Activated naive CD8-positive, alpha-beta T cell (primary cell): ENCODE measurements around the gene CITED4.
"Not testable (repeated sequence)": the region's sequence is repeated elsewhere in the genome, so short reads cannot be mapped to it uniquely, and the experiment has no call there.

Experiments used
- H3K27ac Mint-ChIP-seq: one replicate; pipeline ENCODE4 v1.8.0; 2021; ENCODE audit warnings: mixed read lengths
- H3K27me3 Mint-ChIP-seq: one replicate; pipeline ENCODE4 v1.8.0; 2021; ENCODE audit warnings: mixed read lengths
- H3K36me3 Mint-ChIP-seq: one replicate; pipeline ENCODE4 v1.8.0; 2021; ENCODE audit warnings: mixed read lengths
- H3K4me1 Mint-ChIP-seq: one replicate; pipeline ENCODE4 v1.8.0; 2021; ENCODE audit warnings: low read depth, mixed read lengths
- H3K4me3 Mint-ChIP-seq: one replicate; pipeline ENCODE4 v1.8.0; 2021; ENCODE audit warnings: mild to moderate bottlenecking, mixed read lengths
- H3K9me3 Mint-ChIP-seq: one replicate; pipeline ENCODE4 v1.8.0; 2021; ENCODE audit warnings: low read depth, mixed read lengths

CITED4 gene

DNA sequence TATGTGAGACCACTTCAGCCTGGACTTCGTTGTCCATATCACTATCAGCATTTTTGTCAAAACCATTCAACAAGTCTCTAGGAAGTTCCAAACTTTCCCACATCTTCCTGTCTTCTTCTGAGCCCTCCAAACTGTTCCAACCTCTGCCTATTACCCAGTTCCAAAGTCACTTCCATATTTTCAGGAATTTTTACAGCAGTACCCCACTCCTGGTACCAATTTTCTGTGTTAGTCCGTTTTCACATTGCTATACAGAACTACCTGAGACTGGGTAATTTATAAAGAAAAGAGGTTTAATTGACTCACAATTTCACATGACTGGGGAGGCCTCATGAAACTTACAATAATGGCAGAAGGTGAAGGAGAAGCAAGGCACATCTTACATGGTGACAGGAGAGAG is 32.7 kb upstream of the CITED4 start:
- H3K36me3 Mint-ChIP-seq = peaks cover 16% of the 10 kb centered on the region
- H3K27ac Mint-ChIP-seq, H3K27me3 Mint-ChIP-seq, H3K4me3 Mint-ChIP-seq, H3K4me1 Mint-ChIP-seq: not testable (repeated sequence)
- H3K9me3 Mint-ChIP-seq = peaks cover 17% of the 10 kb centered on the region

DNA sequence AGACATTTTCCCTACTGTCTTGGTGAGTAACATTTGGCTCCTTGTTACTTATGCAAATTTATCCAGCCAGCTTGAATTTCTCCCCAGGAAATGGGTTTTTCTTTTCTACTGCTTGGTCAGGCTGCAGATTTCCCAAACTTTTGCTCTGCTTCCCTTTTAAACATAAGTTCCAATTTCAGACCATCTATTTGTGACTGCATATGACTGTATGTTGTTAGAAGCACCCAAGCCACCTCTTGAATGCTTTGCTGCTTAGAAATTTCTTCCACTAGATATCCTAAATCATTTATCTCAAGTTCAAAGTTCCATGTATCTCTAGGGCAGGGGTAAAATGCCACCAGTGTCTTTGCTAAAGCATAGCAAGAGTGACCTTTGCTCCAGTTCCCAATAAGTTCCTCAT is 32.3 kb upstream of the CITED4 start:
- Mint-ChIP-seq H3K27me3 (peaks cover 2% of the 10 kb centered on the region), H3K4me3 (no peak overlapping the region), H3K4me1 (no peaks in the 10 kb centered on the region), H3K27ac (no peak overlapping the region), H3K9me3 (peaks cover 17% of the 10 kb centered on the region), H3K36me3 (peaks cover 16% of the 10 kb centered on the region)

DNA sequence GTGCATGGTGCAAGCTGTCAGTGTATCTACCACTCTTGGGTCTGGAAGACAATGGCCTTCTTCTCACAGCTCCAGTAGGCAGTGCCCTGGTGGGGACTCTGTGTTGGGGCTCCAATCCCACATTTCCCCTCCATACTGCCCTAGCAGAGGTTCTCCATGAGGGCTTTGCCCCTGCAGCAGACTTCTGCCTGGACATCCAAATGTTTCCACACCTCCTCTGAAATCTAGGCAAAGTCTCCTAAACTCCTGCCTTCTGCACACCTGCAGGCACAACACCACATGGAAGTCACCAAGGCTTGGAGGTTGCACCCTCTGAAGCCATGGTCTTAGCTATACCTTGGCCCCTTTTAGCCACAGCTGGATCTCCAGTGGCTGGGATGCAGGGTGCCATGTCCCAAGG is 31.8 kb upstream of the CITED4 start:
- H3K27me3 Mint-ChIP-seq = peaks cover 6% of the 10 kb centered on the region
- no peaks in the 10 kb centered on the region for H3K4me1 Mint-ChIP-seq
- H3K4me3 Mint-ChIP-seq = no peak overlapping the region
- peaks cover 17% of the 10 kb centered on the region for H3K9me3 Mint-ChIP-seq
- no peak overlapping the region for H3K27ac Mint-ChIP-seq
- H3K36me3 Mint-ChIP-seq = peaks cover 16% of the 10 kb centered on the region

DNA sequence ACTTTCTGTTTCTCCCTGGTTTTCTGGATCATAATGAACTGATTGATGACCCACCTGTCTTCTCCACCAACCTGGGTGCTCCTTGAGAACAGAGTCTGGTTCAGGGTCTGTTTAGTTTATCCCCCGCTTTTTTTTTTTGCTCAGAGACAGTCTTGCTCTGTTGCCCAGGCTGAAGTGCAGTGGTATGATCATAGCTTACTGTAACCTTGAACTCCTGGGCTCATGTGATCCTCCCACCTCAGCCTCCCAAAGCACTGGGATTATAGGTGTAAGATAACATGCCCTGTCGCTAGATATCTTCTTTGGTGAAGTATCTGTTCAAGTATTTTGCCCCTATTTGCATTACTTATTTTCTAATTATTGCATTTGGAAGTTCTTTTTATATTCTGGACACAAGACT is 30.2 kb upstream of the CITED4 start:
- Mint-ChIP-seq H3K27ac (no peak overlapping the region), H3K4me3 (no peak overlapping the region), H3K9me3 (peaks cover 17% of the 10 kb centered on the region), H3K27me3 (peaks cover 16% of the 10 kb centered on the region), H3K36me3 (peaks cover 14% of the 10 kb centered on the region), H3K4me1 (no peaks in the 10 kb centered on the region)

DNA sequence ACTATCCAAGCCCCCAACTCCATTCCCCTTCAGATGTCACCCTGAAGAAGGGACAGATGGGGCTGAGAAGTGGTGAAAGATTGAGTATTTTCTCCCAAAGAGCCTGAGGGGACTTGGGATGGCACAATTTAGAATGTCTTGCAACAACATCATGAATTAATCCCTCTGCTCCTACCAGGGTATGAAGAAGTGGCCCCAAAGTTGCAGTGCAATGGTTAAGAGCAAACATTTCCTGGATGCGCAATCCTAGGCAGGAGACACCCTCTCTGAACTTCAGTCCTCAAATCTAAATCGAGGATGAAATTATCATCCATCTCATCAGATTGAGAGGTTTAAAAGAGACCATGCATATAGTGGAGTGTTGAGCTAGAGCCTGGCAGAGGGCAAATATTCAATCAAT is 28.6 kb upstream of the CITED4 start:
- Mint-ChIP-seq H3K9me3 (peaks cover 17% of the 10 kb centered on the region), H3K36me3 (peaks cover 14% of the 10 kb centered on the region), H3K27ac (no peak overlapping the region), H3K4me3 (no peak overlapping the region), H3K27me3 (peaks cover 24% of the 10 kb centered on the region), H3K4me1 (no peaks in the 10 kb centered on the region)

DNA sequence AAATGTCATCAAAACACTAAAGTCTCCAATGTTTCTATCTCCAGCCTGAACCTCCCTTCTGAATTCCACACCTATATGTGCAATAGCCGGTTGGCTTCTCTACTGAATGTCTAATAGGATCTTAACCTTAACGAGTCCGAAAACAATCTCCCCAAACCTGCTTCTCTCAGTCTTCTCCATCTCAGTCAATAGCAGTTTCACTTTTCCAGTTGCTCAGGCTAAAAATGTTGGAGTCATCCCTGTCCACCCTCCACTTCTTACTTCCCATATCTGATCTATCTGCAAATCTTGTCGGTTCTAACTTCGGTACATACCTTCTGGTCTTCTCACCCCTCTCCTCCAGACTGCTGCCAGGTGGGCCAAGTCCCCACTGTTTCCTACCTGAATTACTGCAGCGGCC is 25.5 kb upstream of the CITED4 start:
- peaks cover 4% of the 10 kb centered on the region for H3K4me1 Mint-ChIP-seq
- H3K9me3 Mint-ChIP-seq = no peaks in the 10 kb centered on the region
- no peaks in the 10 kb centered on the region for H3K36me3 Mint-ChIP-seq
- no peak overlapping the region for H3K4me3 Mint-ChIP-seq
- no peak overlapping the region for H3K27ac Mint-ChIP-seq
- peaks cover 35% of the 10 kb centered on the region for H3K27me3 Mint-ChIP-seq

DNA sequence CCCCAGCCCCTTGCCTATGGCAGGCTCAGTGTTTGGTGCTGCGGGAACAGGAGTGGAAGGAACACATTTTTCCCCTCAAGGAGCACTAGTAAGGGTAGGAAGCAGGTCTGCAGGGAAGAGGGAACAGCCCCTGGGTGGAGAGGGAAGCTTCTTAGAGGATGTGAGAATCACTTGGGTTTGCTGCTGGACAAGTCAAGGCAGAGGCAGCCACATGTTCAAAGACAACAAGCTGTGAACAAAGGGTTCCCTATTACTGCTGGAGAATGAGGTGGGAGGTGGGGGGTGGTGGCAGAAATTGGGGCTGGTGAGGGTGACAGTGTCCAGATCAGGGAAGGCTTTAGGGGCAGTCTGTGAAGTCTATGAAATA is 24.8 kb upstream of the CITED4 start:
- no peaks in the 10 kb centered on the region for H3K36me3 Mint-ChIP-seq
- H3K4me3 Mint-ChIP-seq = no peak overlapping the region
- H3K4me1 Mint-ChIP-seq = peaks cover 4% of the 10 kb centered on the region
- peaks cover 35% of the 10 kb centered on the region for H3K27me3 Mint-ChIP-seq
- H3K27ac Mint-ChIP-seq = no peak overlapping the region
- H3K9me3 Mint-ChIP-seq = no peaks in the 10 kb centered on the region

DNA sequence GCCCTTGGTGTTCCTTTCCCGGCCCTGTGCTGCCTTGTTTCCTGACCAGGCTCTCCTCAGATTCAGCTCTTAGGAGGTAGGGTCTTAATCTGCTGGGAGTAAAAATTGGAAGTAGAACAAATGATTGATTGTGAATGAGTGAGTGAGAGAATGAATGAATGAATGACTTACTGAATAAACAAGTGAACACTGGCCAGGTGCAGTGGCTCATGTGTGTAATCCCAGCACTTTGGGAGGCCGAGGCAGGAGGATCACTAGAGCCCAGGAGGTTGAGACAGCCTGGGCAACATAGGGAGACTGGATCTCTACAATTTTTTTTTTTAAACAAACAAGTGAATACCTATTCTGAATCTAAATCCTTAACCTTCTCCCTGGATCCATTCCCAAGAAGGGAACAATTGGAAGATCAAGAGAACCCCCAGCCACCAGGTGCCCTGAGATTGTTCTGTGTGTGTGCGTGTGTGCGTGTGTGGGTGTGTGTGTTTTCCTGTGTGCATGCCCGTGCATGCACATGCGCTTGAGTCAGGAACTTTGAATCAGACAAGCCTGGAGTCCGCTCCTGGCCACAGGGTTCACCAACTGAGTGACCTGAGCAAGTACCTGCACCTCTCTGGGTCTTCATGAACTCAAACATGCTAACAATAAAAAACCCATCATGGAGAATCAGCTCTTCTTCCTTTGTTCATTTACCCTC is 24.3 kb upstream of the CITED4 start:
- no peaks in the 10 kb centered on the region for H3K9me3 Mint-ChIP-seq
- peaks cover 4% of the 10 kb centered on the region for H3K4me1 Mint-ChIP-seq
- H3K36me3 Mint-ChIP-seq = no peaks in the 10 kb centered on the region
- peaks cover 34% of the 10 kb centered on the region for H3K27me3 Mint-ChIP-seq
- H3K27ac Mint-ChIP-seq = no peak overlapping the region
- H3K4me3 Mint-ChIP-seq = no peak overlapping the region

DNA sequence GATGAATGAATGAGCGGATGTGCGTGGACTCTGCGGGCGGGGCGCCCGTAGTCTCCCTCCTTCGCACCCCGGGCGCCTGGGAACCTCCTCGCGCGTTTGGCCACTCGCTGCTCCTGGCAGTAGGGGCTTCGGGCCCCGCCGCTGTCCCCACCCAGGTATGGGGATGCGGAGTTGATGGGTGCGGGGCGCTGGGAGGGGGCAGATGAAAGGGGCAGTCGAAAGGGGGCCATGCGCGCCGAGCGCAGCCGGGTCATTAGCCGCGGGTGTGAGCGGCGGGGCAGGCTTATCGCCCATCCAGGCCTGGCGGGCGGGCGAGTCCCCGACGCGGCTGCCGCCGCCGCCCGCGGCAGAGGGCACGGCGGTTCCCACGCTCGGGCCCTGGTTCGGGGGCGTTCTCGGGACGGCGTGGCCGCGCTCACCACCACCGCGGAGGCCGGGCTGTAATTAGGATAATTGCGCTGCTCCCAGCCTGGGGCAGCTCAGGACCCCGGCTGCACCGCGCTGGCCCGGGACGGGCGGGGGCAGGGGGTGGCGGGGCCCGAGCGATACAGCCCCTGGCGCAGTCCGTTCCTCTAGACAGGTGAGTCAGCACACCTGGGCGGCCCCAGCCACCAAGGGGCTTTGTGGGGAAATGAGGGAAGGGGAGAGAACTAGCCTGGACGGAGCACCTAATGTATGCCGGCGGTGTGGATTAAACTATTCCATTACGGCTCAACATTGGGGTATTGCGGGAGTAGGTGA is 22.1 kb upstream of the CITED4 start:
- H3K36me3 Mint-ChIP-seq = no peaks in the 10 kb centered on the region
- peaks cover 4% of the 10 kb centered on the region for H3K4me1 Mint-ChIP-seq
- peaks cover 32% of the 10 kb centered on the region for H3K27me3 Mint-ChIP-seq
- no peaks in the 10 kb centered on the region for H3K9me3 Mint-ChIP-seq
- H3K27ac Mint-ChIP-seq = no peak overlapping the region
- peak overlapping the region; percentile 58 for H3K4me3 Mint-ChIP-seq

DNA sequence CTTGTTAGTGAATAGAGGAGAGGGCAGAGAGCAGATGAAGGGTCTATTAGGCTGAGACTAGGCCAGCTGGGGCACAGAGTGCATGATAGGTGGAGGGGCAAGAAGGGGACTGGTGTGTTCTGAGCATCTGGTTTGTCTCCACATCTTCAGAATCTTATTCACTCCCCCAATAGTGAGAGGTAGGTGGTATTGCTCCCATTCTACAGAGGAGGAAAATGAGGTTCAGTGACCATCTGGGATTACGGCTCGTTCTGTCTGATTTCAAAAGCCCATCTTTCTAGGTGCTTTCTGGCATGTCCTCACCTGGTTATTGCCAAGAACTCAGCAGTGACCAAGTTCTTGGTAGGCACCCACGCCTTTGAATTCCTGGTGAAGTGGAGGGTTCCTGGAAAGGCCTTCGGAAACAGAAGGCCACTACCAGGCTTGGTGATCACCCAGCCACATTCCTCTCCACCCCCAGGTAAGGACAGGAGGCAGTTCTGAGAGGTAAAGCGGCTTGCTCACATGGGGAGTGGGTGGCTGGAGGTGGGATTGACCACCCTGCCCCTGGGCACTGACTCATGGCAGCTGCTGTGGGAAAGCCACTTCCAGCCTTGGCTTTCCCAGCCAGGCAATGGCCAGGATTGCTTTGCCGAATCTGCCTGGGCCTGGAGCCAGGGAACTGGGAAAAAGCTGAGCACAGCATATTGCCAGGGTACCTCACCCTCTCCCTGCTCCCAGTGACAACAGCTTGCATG is 18.8 kb upstream of the CITED4 start:
- Mint-ChIP-seq H3K36me3 (peaks cover 4% of the 10 kb centered on the region), H3K27ac (no peak overlapping the region), H3K9me3 (peaks cover under 1% of the 10 kb centered on the region), H3K4me3 (no peak overlapping the region), H3K27me3 (peaks cover 13% of the 10 kb centered on the region), H3K4me1 (peaks cover 16% of the 10 kb centered on the region)

DNA sequence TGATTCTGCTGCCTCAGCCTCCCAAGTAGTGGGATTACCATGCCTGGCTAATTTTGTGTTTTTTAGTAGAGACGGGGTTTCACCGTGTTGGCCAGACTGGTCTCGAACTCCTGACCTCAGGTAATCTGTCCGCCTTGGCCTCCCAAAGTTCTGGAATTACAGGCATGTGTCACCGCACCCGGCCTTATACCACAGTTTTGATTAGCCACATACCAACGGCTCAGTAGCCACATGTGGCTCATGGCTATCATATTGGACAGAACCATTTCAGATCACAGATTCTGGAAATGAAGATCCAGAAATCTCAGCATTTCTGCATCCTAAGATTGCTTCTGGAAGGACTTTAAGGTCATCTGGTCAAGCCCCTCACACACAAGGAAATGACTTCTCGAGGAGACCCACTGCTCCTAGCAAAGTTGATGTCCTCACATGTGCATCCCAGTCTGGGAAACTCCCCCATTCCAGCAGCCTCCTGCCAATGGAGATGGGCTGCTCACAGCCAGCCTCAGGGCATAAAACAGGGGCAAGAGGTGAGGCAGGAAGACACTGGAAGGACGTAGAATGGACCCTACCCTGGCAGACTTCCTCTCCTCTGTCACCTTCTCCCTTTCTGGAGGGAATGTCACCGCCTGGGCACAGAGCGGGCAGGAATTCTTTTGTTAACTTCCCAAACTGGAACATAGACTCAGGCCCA is 17.5 kb upstream of the CITED4 start:
- H3K27ac Mint-ChIP-seq = peak overlapping the region; percentile 46
- peaks cover 8% of the 10 kb centered on the region for H3K27me3 Mint-ChIP-seq
- H3K9me3 Mint-ChIP-seq = peaks cover 3% of the 10 kb centered on the region
- peaks cover 26% of the 10 kb centered on the region for H3K4me1 Mint-ChIP-seq
- H3K36me3 Mint-ChIP-seq = peaks cover 6% of the 10 kb centered on the region
- no peak overlapping the region for H3K4me3 Mint-ChIP-seq

DNA sequence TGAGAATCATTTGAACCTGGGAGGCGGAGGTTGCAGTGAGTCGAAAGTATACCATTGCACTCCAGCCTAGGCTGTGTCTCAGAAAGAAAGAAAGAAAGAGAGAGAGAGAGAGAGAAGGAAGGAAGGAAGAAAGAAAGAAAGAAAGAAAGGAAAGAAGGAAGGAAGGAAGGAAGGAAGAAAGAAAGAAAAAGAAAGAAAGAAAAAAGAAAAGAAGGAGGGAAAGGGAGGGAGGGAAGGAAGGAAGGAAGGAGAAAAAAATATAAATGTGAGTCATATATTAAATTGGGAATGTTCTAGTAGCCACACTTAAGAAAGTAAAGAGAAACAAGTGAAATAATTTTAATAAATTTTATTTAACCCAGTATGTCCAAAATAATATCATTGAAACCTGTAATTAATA is 16.7 kb upstream of the CITED4 start:
- Mint-ChIP-seq H3K27ac (no peak overlapping the region), H3K4me1 (peaks cover 25% of the 10 kb centered on the region), H3K9me3 (peaks cover 3% of the 10 kb centered on the region), H3K4me3 (no peak overlapping the region), H3K27me3 (peaks cover 5% of the 10 kb centered on the region), H3K36me3 (peaks cover 6% of the 10 kb centered on the region)

DNA sequence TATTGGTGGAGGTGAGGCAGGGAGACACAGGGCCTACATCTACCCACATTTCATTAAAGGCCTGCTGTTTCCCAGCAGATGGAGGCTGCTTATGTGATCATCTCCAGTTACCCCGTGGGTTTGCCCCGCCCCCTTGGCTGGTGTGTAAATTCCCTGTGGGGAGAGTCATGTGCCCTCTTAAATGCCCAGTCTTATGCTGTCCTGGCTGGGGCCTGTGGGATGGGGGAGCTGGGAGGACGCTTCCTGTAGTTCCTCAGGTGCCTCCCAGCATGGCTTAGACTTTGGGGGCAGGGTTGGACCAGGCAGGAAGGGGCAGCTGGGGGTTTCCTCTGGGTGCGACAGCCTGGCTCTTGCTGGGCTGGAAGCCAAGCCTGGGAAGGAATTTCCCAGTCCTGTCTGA is 15.5 kb upstream of the CITED4 start:
- H3K27me3 Mint-ChIP-seq = peaks cover 1% of the 10 kb centered on the region
- H3K4me3 Mint-ChIP-seq = no peak overlapping the region
- H3K4me1 Mint-ChIP-seq = peaks cover 25% of the 10 kb centered on the region
- peaks cover 3% of the 10 kb centered on the region for H3K9me3 Mint-ChIP-seq
- peaks cover 6% of the 10 kb centered on the region for H3K36me3 Mint-ChIP-seq
- no peak overlapping the region for H3K27ac Mint-ChIP-seq

DNA sequence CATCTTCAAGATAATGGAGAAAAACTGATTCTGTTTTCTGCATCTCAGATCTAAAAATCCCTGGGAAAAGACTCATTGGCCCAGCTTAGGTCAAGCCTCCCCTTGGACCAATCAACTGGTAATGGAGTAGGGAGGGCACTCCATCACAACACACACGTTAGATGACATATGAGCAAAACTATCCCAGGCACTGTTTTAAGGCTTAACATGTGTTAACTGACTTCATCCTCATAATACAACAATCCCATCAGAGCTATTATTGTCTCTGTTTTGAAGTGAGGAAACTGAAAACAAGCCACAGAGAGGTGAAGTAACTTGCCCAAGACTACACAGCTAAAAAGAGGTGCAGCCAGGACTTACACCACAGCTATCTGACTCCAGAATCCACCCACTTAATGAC is 14.7 kb upstream of the CITED4 start:
- no peak overlapping the region for H3K4me3 Mint-ChIP-seq
- H3K27ac Mint-ChIP-seq = no peak overlapping the region
- peaks cover 1% of the 10 kb centered on the region for H3K27me3 Mint-ChIP-seq
- H3K36me3 Mint-ChIP-seq = peaks cover 6% of the 10 kb centered on the region
- peaks cover 3% of the 10 kb centered on the region for H3K9me3 Mint-ChIP-seq
- H3K4me1 Mint-ChIP-seq = peaks cover 25% of the 10 kb centered on the region

DNA sequence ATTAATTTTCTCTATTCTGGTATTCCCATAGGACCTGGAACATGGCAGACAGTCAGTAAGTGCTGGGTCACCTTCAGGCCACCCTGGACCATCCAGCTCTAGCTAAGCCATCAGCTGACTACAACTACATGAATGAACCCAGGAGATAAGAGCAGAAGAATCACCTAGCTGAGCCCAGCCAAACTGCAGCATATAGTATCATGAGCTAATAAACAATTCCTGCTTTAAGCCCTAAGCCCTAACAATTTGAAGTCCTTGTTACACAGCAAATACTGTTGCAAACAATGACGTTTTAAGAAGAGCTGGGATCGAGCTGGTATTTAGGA is 14.2 kb upstream of the CITED4 start:
- Mint-ChIP-seq H3K36me3 (peaks cover 6% of the 10 kb centered on the region), H3K4me1 (peaks cover 25% of the 10 kb centered on the region), H3K9me3 (peaks cover 3% of the 10 kb centered on the region), H3K4me3 (no peak overlapping the region), H3K27me3 (peaks cover 1% of the 10 kb centered on the region), H3K27ac (no peak overlapping the region)
